ENCODE measurements around the gene FOXP1.

FOXP1 gene

GRCh38 chr3:71127052-71127831 is 456.3 kb downstream of the FOXP1 start:
- Histone ChIP-seq H3K4me1 (ENCODE audit: insufficient read depth, poor library complexity, severe bottlenecking) (peaks cover 14% of the 10 kb centered on the region), H3K27me3 (ENCODE audit: insufficient read depth, poor library complexity, severe bottlenecking) (no peaks in the 10 kb centered on the region), H3K36me3 (ENCODE audit: low read depth) (no peaks in the 10 kb centered on the region), H3K4me3 (ENCODE audit: severe bottlenecking) (no peak overlapping the region), H3K27ac (ENCODE audit: poor library complexity, severe bottlenecking) (no peak overlapping the region), H3K9me3 (ENCODE audit: severe bottlenecking) (no peaks in the 10 kb centered on the region)
- DNase-seq (ENCODE audit: low spot score) (no peak), ATAC-seq (ENCODE audit: low read depth) (no peak)
- TF ChIP-seq, protein P1, sequence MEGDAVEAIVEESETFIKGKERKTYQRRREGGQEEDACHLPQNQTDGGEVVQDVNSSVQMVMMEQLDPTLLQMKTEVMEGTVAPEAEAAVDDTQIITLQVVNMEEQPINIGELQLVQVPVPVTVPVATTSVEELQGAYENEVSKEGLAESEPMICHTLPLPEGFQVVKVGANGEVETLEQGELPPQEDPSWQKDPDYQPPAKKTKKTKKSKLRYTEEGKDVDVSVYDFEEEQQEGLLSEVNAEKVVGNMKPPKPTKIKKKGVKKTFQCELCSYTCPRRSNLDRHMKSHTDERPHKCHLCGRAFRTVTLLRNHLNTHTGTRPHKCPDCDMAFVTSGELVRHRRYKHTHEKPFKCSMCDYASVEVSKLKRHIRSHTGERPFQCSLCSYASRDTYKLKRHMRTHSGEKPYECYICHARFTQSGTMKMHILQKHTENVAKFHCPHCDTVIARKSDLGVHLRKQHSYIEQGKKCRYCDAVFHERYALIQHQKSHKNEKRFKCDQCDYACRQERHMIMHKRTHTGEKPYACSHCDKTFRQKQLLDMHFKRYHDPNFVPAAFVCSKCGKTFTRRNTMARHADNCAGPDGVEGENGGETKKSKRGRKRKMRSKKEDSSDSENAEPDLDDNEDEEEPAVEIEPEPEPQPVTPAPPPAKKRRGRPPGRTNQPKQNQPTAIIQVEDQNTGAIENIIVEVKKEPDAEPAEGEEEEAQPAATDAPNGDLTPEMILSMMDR (IDR thresholded peaks at IDR 0.05; ENCODE audit: poor library complexity, severe bottlenecking) = no peak

DNA sequence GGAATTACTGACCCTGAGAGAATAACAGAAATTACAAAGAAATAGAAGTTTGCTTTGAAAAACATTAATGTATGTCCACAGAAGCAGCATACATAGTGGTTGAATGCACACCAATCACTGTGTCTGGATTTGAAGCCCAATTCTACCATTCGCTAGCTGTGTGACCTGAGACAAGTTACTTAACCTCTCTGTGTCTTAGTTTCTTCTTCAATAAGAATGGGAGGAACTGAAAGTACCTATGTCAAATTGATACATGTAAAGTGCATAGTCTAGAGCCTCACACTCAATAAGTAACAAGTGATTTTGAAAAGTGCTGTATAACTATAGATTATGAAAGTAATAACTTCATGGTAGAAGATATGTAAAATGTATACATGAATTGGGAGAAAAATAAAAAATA is 457.8 kb downstream of the FOXP1 start:
- DNase-seq (ENCODE audit: low spot score) = no peak
- Histone ChIP-seq H3K4me1 (ENCODE audit: insufficient read depth, poor library complexity, severe bottlenecking) (peaks cover 11% of the 10 kb centered on the region), H3K27me3 (ENCODE audit: insufficient read depth, poor library complexity, severe bottlenecking) (no peaks in the 10 kb centered on the region), H3K4me3 (ENCODE audit: severe bottlenecking) (no peak overlapping the region), H3K36me3 (ENCODE audit: low read depth) (no peaks in the 10 kb centered on the region), H3K9me3 (ENCODE audit: severe bottlenecking) (no peaks in the 10 kb centered on the region), H3K27ac (ENCODE audit: poor library complexity, severe bottlenecking) (no peak overlapping the region)
- TF ChIP-seq, protein P1 (IDR thresholded peaks at IDR 0.05; ENCODE audit: poor library complexity, severe bottlenecking) = no peak
- ATAC-seq (ENCODE audit: low read depth) = no peak

DNA sequence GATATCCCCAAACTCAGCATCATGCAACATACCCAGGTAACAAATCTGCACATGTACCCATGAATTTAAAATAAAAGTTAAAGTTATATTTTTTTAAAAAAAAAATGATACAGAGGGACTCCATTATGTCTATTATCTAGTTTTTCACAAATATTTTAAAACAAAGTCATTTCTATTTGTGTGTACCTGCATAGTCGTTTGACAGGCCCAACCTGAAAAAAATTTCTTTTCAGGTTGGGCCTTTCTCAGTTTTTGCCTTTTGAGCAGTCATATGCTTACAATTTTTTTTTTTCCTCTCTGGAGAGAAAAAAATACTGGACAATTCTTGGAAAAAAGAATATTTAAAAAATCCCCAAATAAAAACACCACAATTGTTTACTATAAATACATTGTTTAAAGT is 459.5 kb downstream of the FOXP1 start:
- TF ChIP-seq, protein P1 (IDR thresholded peaks at IDR 0.05; ENCODE audit: poor library complexity, severe bottlenecking) = no peak
- H3K36me3 ChIP-seq (ENCODE audit: low read depth) = no peaks in the 10 kb centered on the region
- H3K4me1 ChIP-seq (ENCODE audit: insufficient read depth, poor library complexity, severe bottlenecking) = no peaks in the 10 kb centered on the region
- ATAC-seq (ENCODE audit: low read depth) = no peak
- no peak for DNase-seq (ENCODE audit: low spot score)
- no peak overlapping the region for H3K4me3 ChIP-seq (ENCODE audit: severe bottlenecking)
- no peaks in the 10 kb centered on the region for H3K27me3 ChIP-seq (ENCODE audit: insufficient read depth, poor library complexity, severe bottlenecking)
- H3K27ac ChIP-seq (ENCODE audit: poor library complexity, severe bottlenecking) = no peak overlapping the region
- no peaks in the 10 kb centered on the region for H3K9me3 ChIP-seq (ENCODE audit: severe bottlenecking)

- Histone ChIP-seq H3K27ac (ENCODE audit: poor library complexity, severe bottlenecking) (no peak overlapping the region), H3K27me3 (ENCODE audit: insufficient read depth, poor library complexity, severe bottlenecking) (no peaks in the 10 kb centered on the region), H3K4me3 (ENCODE audit: severe bottlenecking) (no peak overlapping the region), H3K4me1 (ENCODE audit: insufficient read depth, poor library complexity, severe bottlenecking) (peaks cover 2% of the 10 kb centered on the region), H3K9me3 (ENCODE audit: severe bottlenecking) (no peaks in the 10 kb centered on the region), H3K36me3 (ENCODE audit: low read depth) (no peaks in the 10 kb centered on the region)
- DNase-seq (ENCODE audit: low spot score) (no peak), ATAC-seq (ENCODE audit: low read depth) (no peak)
- TF ChIP-seq, protein P1 (IDR thresholded peaks at IDR 0.05; ENCODE audit: poor library complexity, severe bottlenecking) = no peak
Measured at GRCh38 chr3:71122641-71123040, 460.9 kb downstream of the FOXP1 start.
